Common myeloid progenitor, CD34-positive (primary cell): Measurements from ENCODE around the gene PRMT5.
A peak's percentile ranks its signal among the peaks of the same experiment; 100 is the strongest.

Experiments used
- CTCF ChIA-PET: fragments of 350-600 bp; sonication (Branson Sonifier 250); formaldehyde crosslinking; loops from one replicate; lab custom pipeline; 2021; ENCODE audit warnings: antibody characterized with exemption; lab: Charles Lee
- POLR2A ChIA-PET: fragments of 350-600 bp; sonication (Branson Sonifier 250); formaldehyde crosslinking; loops from one replicate; lab custom pipeline; 2021; ENCODE audit warnings: antibody characterized with exemption; lab: Charles Lee
- DNase-seq, 3 donors: peaks; one replicate each; pipeline versions ENCODE4 v3.0.0 to v3.0.0-alpha.2; 2013
- H3K27ac ChIP-seq, 2 experiments: 1 replicate in 1 of 2; 2 replicates in 1 of 2; pipeline ENCODE4 v1.7.0; 2013; ENCODE audit warnings: inconsistent platforms in 2 of 2, low read length in 2 of 2, mild to moderate bottlenecking in 2 of 2, low read depth in 1 of 2, moderate library complexity in 1 of 2; ENCODE audit not compliant: severe bottlenecking in 2 of 2, insufficient read depth in 1 of 2, poor library complexity in 1 of 2
- H3K27me3 ChIP-seq, 5 experiments: replicated peaks in 2 of 5; 1 replicate in 3 of 5; 2 replicates in 2 of 5; pipeline versions ENCODE4 v1.6.1 to v1.7.0; 2013; ENCODE audit warnings: low read length in 4 of 5, mild to moderate bottlenecking in 2 of 5, moderate library complexity in 2 of 5, inconsistent platforms in 1 of 5; ENCODE audit not compliant: insufficient read depth in 5 of 5, control insufficient read depth in 4 of 5
- H3K36me3 ChIP-seq, 4 experiments: 1 replicate in 2 of 4; 2 replicates in 2 of 4; pipeline versions ENCODE4 v1.6.1 to v1.7.0; 2013; ENCODE audit warnings: low read length in 3 of 4, control low read depth in 1 of 4, mild to moderate bottlenecking in 1 of 4; ENCODE audit not compliant: control insufficient read depth in 4 of 4, insufficient read depth in 4 of 4
- H3K4me1 ChIP-seq, 4 experiments: 1 replicate in 3 of 4; 2 replicates in 1 of 4; pipeline versions ENCODE4 v1.6.1 to v1.7.1; 2013; ENCODE audit warnings: low read length in 3 of 4, mild to moderate bottlenecking in 3 of 4, control low read depth in 1 of 4, inconsistent platforms in 1 of 4, moderate library complexity in 1 of 4; ENCODE audit not compliant: control insufficient read depth in 4 of 4, insufficient read depth in 4 of 4; ENCODE audit errors: control extremely low read depth in 1 of 4
- H3K4me3 ChIP-seq, 7 experiments: 1 replicate in 4 of 7; 2 replicates in 3 of 7; pipeline versions ENCODE4 v1.5.1 to v1.7.0; 2013; ENCODE audit warnings: mild to moderate bottlenecking in 7 of 7, low read length in 6 of 7, moderate library complexity in 6 of 7, inconsistent platforms in 2 of 7, low read depth in 2 of 7, control low read depth in 1 of 7; ENCODE audit not compliant: insufficient read depth in 4 of 7, control insufficient read depth in 1 of 7; ENCODE audit errors: extremely low read depth in 1 of 7
- H3K9me3 ChIP-seq, 5 experiments: 1 replicate in 4 of 5; 2 replicates in 1 of 5; pipeline versions ENCODE4 v1.6.1 to v1.7.1; 2013; ENCODE audit warnings: low read length in 4 of 5, mild to moderate bottlenecking in 2 of 5, inconsistent platforms in 1 of 5, low read depth in 1 of 5, moderate library complexity in 1 of 5; ENCODE audit not compliant: control insufficient read depth in 4 of 5, insufficient read depth in 2 of 5; ENCODE audit errors: control extremely low read depth in 1 of 5
- WGBS: methylation state at CpG from one replicate; pipeline ENCODE4 v1.1.5; 2013; ENCODE audit not compliant: insufficient coverage; 5-methylcytosine and 5-hydroxymethylcytosine counted together

The PRMT5 gene

DNA sequence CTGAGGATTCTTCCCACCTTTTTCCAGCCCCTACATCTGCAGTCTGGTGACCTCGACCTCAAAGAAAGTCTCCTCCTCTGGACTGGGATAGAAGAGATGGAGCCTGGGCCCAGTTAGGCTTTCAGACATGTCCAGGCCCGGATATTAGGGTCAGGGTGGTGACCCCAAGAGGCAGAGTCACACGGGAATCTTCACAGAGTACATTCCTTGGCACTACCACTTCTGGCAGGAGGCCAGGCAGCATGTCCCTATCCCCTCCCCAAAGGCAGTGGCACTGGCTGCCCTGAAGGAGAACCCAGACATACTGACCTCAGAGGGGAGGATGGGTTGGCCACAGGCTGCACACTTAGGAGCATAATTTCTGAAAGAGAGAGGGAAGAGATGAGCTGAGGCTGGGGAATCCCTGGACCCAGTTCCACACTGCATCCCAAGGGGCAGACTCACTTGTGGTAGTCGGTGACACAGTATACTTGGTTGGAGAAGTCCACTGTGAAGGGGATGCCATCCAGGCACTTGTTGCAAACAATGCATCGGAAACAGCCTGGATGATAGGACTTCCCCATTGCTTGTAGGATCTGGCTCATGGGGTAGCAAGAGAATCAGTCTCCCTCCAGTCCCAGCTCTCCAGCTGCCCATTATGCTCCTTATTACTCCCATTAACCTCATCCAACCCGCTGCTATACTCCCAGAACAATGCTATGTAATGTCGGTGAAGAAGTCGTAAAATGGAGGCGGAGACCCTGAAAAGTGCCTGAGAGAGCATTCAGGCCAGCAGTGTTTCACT is 45.5 kb upstream of the PRMT5 start:
- CTCF ChIA-PET, result interaction anchor here (0.7 to 34.1 kb wide), 7 partner anchors 11 to 78 kb away, joined by 3 to 933 read pairs (median 26); partner anchors contain the start of genes AJUBA, CDH24, HAUS4 and PRMT5
- 96% methylated on average over 8 of the region's 9 CpGs for WGBS
- H3K27me3 ChIP-seq, result peaks cover 0 to 10% (median 6%) of the 10 kb centered on the region in 5 experiments
- H3K4me3 ChIP-seq, result no peak overlapping the region
- POLR2A ChIA-PET, result no interaction called here
- no peaks in the 10 kb centered on the region for H3K9me3 ChIP-seq
- H3K36me3 ChIP-seq, result no peaks in the 10 kb centered on the region
- H3K27ac ChIP-seq, result no peak overlapping the region
- H3K4me1 ChIP-seq, result peaks cover 0 to 6% (median 0%) of the 10 kb centered on the region in 4 experiments
- DNase-seq, result no peak

DNA sequence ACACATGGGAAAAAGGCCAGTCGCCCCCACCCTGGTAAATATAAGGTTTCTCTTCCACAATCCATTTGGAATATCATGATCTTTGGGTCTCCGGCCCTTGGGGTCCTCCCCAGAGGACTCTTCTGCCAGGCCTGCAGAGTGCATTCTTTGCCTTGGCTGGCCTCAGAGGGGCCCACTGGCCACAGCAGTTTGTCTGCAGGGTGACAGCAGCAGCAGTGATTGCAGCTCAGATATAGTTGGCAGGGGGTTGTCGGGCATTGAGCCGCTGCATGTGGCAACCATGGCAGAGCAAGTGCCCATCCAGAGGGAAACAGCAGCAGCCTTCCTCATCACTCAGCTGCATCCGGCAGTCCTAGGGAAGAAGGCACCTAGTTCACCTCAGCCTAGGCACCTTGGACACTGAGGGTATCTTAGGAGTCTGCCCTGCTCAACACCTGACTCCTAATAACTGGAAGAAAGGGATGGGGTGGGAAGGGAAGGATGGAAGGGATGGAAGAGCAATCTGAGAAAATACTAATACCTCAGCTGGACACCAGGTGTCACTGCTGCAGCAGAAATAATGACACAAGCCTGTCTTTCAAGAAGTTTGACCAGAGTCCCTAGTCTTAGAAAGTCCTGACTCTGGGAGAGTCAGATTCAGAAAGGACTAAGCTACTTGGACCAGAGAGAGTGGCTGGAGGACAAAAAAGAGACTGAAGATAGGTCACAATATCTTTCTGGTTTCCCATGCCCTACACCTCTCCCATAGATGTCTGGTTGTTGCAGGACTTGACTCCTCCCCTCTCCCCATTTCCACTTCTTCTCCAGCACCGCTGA is 44.2 kb upstream of the PRMT5 start:
- peaks cover 0 to 3% (median 0%) of the 10 kb centered on the region in 5 experiments for H3K27me3 ChIP-seq
- H3K9me3 ChIP-seq, result no peaks in the 10 kb centered on the region
- no peak overlapping the region for H3K27ac ChIP-seq
- peak; percentile 36 to 64 (median 42) for DNase-seq
- POLR2A ChIA-PET, result no interaction called here
- peaks cover 0 to 5% (median 0%) of the 10 kb centered on the region in 4 experiments for H3K4me1 ChIP-seq
- 90% methylated on average over 4 of the region's 6 CpGs for WGBS
- CTCF ChIA-PET, result interaction anchor here (0.5 to 34.1 kb wide), 21 partner anchors 10 to 463 kb away, joined by 3 to 933 read pairs (median 5); partner anchors contain the start of genes AJUBA, CDH24, HAUS4 and PRMT5
- no peak overlapping the region for H3K4me3 ChIP-seq
- H3K36me3 ChIP-seq, result no peaks in the 10 kb centered on the region

DNA sequence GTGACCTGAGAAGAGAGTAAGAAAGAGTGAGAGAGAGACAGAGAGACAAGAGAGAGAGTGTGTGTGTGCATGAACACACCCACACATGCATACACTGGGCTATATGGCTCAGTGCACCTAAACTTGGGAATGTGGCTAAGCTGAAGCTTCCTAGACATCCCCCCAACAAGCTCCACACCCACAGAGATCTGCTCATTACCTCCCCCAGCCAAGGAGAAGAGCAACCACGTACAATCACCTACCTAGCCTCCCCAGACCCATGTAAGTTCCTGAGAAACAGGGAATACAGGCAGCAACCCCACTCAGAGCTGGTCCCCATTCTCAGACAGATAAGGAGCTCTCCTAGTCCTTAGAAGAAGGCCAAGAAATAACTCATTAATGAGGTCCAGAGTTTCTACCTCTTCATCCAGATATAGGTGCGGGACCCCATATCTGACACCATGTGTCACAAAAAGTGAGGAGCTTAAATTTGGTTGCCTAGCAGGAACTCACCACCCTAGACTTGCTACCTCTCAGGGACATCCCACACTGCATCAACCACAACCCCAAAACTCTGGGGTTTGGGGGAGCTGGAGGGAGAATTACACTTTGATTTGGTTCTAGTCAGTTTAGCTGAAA is 43.2 kb upstream of the PRMT5 start:
- WGBS, result 83% methylated on average over 1 of the region's 2 CpGs
- Histone ChIP-seq H3K36me3 (no peaks in the 10 kb centered on the region), H3K4me1 (peaks cover 0 to 5% (median 0%) of the 10 kb centered on the region in 4 experiments), H3K27ac (no peak overlapping the region), H3K9me3 (no peaks in the 10 kb centered on the region), H3K27me3 (peaks cover 0 to 3% (median 0%) of the 10 kb centered on the region in 5 experiments), H3K4me3 (no peak overlapping the region)
- POLR2A ChIA-PET, result interaction anchor here (0.8 kb wide), 1 partner anchor 104 kb away, joined by 3 read pairs; no protein-coding TSS in a partner anchor
- CTCF ChIA-PET, result interaction anchor here (0.5 to 34.1 kb wide), 19 partner anchors 9 to 149 kb away, joined by 3 to 933 read pairs (median 5); partner anchors contain the start of genes AJUBA, CDH24, HAUS4 and PSMB11
- no peak for DNase-seq

DNA sequence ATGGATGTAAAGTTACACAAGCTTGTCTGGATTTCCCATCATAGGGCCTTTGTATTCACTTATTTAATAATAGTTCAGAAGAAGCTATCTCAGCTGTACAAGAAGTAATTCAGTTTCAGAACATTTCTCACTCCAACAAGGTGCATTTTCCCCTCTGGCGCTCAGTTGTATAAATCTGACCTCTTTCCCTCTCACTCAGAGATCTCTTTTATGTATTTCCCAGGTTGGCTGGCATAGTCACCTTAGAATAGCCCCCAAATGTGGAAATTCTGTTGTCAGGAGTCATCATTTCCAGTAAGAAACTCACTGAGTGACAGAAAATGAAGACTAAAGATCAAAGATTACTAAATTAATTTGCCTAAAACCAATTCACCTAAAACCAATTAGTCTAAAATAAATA is 42.0 kb upstream of the PRMT5 start:
- H3K36me3 ChIP-seq, result no peaks in the 10 kb centered on the region
- H3K4me1 ChIP-seq, result no peaks in the 10 kb centered on the region
- POLR2A ChIA-PET, result interaction anchor here (0.6 kb wide), 1 partner anchor 405 kb away, joined by 4 read pairs; no protein-coding TSS in a partner anchor
- H3K4me3 ChIP-seq, result no peak overlapping the region
- CTCF ChIA-PET, result interaction anchor here (0.6 to 34.1 kb wide), 4 partner anchors 15 to 327 kb away, joined by 5 to 933 read pairs (median 201); partner anchors contain the start of genes AJUBA, CDH24, HAUS4 and OR6J1
- no peak for DNase-seq
- H3K9me3 ChIP-seq, result no peaks in the 10 kb centered on the region
- 100% methylated on average over 1 of the region's 1 CpG for WGBS
- peaks cover 0 to 3% (median 0%) of the 10 kb centered on the region in 5 experiments for H3K27me3 ChIP-seq
- H3K27ac ChIP-seq, result no peak overlapping the region

DNA sequence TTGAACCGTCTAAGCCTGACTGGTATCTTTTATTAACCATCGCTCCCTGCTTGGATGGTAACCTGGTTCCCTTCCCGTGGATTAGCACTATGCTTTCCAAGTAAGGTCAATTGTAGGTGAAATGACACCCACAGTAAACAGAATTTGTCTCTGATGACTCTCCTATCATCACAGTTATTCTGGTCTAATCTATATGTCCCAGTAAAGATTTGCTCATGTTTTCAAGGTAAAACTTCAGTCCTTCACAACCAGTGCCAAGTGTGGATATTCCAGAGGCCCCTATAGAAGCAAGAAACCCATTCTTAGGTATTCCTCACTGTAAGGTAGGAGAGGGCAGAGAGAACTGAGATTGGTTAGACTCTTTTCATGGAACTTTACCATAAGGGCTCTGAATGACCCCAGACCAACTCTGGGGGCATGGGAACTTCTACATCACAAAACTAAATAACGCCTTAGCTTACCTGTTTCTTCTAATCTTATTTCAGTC is 37.6 kb upstream of the PRMT5 start:
- no peak overlapping the region for H3K4me3 ChIP-seq
- no peaks in the 10 kb centered on the region for H3K4me1 ChIP-seq
- no peaks in the 10 kb centered on the region for H3K27me3 ChIP-seq
- no peak for DNase-seq
- H3K36me3 ChIP-seq, result no peaks in the 10 kb centered on the region
- ChIA-PET CTCF (interaction anchor here (0.7 to 16.1 kb wide), 4 partner anchors 17 to 90 kb away, joined by 3 to 319 read pairs (median 4); partner anchors contain the start of genes AJUBA and PRMT5), POLR2A (interaction anchor here (0.6 kb wide), 1 partner anchor 11 kb away, joined by 3 read pairs; no protein-coding TSS in a partner anchor)
- no peaks in the 10 kb centered on the region for H3K9me3 ChIP-seq
- no peak overlapping the region for H3K27ac ChIP-seq
- whole genome bisulfite sequencing, result 100% methylated on average over 3 of the region's 4 CpGs
